Esophagus squamous epithelium (tissue), 4 donors: ENCODE results near the gene FAM53B.

Experiments used
- POLR2A ChIP-seq, 4 donors: fragments of 450-650 bp; IDR thresholded peaks; one replicate each; pipeline ENCODE4 v1.6.1; 2017; ENCODE audit warnings: antibody characterized with exemption in 4 of 4, mild to moderate bottlenecking in 4 of 4, moderate library complexity in 3 of 4
- TF ChIP-seq, protein P1 (sequence below), 6 experiments: fragments of 450-650 bp in 4 of 6; fragments of 200-600 bp in 2 of 6; sonication (generic) in 2 of 6; IDR thresholded peaks; one replicate each; pipeline ENCODE4 v1.5.1; 2016 to 2019; ENCODE audit warnings: antibody characterized with exemption in 6 of 6, mild to moderate bottlenecking in 4 of 6, moderate library complexity in 4 of 6

DNA sequence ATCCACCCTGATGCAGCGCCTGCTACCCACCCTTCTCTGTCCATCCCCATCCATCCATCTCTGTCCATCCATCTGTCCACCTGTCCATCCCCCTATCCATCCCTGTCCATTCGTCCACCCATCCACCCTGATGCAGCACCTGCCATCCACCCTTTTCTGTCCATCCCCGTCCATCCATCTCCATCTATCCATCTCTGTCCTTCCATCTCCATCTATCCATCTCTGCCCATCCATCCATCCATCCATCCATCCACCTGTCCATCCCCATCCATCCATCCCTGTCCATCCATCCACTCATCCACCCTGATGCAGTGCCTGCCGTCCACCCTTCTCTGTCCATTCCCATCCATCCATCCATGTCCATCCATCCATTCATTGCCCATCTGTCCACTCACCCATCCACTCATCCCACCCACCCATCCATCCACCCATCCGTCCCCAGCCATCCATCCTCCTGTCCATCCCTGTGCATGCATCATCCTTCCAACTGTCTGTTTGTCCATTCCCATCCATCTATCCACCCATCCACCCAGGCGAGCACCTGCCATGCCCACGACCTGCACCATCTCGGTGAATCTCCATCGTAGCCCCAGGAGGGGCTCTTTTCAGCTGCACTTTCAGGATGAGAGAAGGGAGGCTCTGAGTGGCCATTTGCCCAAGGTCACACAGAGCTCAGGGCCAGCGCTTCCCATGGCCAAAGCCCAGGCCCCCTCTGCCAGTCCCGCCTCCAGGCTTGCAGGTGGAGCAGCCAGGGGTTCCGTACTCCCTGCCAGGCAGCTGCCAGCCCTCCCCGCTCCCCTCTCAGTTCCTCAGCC, 145.2 kb downstream of the FAM53B start:
- TF ChIP-seq, protein P1, sequence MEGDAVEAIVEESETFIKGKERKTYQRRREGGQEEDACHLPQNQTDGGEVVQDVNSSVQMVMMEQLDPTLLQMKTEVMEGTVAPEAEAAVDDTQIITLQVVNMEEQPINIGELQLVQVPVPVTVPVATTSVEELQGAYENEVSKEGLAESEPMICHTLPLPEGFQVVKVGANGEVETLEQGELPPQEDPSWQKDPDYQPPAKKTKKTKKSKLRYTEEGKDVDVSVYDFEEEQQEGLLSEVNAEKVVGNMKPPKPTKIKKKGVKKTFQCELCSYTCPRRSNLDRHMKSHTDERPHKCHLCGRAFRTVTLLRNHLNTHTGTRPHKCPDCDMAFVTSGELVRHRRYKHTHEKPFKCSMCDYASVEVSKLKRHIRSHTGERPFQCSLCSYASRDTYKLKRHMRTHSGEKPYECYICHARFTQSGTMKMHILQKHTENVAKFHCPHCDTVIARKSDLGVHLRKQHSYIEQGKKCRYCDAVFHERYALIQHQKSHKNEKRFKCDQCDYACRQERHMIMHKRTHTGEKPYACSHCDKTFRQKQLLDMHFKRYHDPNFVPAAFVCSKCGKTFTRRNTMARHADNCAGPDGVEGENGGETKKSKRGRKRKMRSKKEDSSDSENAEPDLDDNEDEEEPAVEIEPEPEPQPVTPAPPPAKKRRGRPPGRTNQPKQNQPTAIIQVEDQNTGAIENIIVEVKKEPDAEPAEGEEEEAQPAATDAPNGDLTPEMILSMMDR (IDR thresholded peaks at IDR 0.05) = no peak
- no peak for TF ChIP-seq POLR2A (IDR thresholded peaks at IDR 0.05)
